Glutamatergic neuron (in vitro differentiated cells): ENCODE measurements around the gene CHCHD5. TPM values are rescaled to one million over a fixed set of nuclear protein-coding genes. Genes with fewer than 3 reads are reported as not detected.

Source experiments
- DNase-seq: peaks from one replicate; pipeline ENCODE4 v3.0.0; 2022
- H3K27ac Mint-ChIP-seq: one replicate; pipeline ENCODE4 v1.8.0; 2020; ENCODE audit warnings: mild to moderate bottlenecking, mixed read lengths, inconsistent platforms; ENCODE audit not compliant: unreplicated experiment
- H3K27me3 Mint-ChIP-seq: one replicate; pipeline ENCODE4 v1.8.0; 2020; ENCODE audit warnings: mild to moderate bottlenecking, moderate library complexity, mixed read lengths, inconsistent platforms; ENCODE audit not compliant: unreplicated experiment
- H3K36me3 Mint-ChIP-seq: one replicate; pipeline ENCODE4 v1.8.0; 2020; ENCODE audit warnings: mild to moderate bottlenecking, mixed read lengths, inconsistent platforms; ENCODE audit not compliant: unreplicated experiment
- H3K4me1 Mint-ChIP-seq: one replicate; pipeline ENCODE4 v1.8.0; 2020; ENCODE audit warnings: mild to moderate bottlenecking, low read depth, mixed read lengths, inconsistent platforms; ENCODE audit not compliant: unreplicated experiment
- H3K4me3 Mint-ChIP-seq: one replicate; pipeline ENCODE4 v1.8.0; 2020; ENCODE audit warnings: mild to moderate bottlenecking, mixed read lengths, inconsistent platforms; ENCODE audit not compliant: unreplicated experiment
- H3K9me3 Mint-ChIP-seq: one replicate; pipeline ENCODE4 v1.8.0; 2020; ENCODE audit warnings: mild to moderate bottlenecking, moderate library complexity, mixed read lengths, inconsistent platforms; ENCODE audit not compliant: unreplicated experiment
- total RNA-seq: library from RNA; stranded (reverse); fragmentation: NEBNext Ultra II Directional; extraction: Animal tissue kit (Norgen Biotek cat#: 25700); gene quantifications from one replicate; pipeline ENCODE4 v1.2.1, GENCODE V29; 2021; ENCODE audit not compliant: unreplicated experiment
- TF ChIP-seq, protein P1 (sequence below): fragments of 200-600 bp; sonication (generic); IDR thresholded peaks from one replicate; pipeline ENCODE4 v1.5.0; 2021; ENCODE audit not compliant: partially characterized antibody, unreplicated experiment

Gene CHCHD5
- total RNA-seq, 1 donor from 2014 or later, result 24.4 TPM

DNA sequence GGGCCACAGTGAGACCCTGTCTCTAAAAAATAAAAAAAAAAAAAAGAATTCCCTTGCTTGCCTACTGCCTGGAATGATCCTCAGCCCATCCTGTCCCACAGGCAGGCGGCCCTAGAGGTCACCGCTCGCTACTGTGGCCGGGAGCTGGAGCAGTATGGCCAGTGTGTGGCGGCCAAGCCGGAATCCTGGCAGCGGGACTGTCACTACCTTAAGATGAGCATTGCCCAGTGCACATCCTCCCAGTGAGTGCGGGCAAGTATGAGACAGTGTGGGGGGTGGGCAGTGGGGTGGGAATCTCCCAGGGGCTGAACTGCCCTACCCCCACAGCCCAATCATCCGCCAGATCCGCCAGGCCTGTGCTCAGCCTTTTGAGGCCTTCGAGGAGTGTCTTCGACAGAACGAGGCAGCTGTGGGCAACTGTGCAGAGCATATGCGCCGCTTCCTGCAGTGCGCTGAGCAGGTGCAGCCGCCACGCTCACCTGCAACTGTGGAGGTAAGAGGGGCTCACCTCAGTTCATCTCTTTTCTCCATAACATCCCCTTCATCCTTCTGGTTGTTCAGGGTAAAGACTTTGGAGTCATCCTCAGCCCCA lies 1.6 kb downstream of the CHCHD5 start:
- H3K36me3 Mint-ChIP-seq, result peaks cover 4% of the 10 kb centered on the region
- peaks cover 12% of the 10 kb centered on the region for H3K4me1 Mint-ChIP-seq
- no peak overlapping the region for H3K27ac Mint-ChIP-seq
- H3K27me3 Mint-ChIP-seq, result peaks cover 3% of the 10 kb centered on the region
- no peak for DNase-seq
- no peak overlapping the region for H3K4me3 Mint-ChIP-seq
- H3K9me3 Mint-ChIP-seq, result peaks cover 14% of the 10 kb centered on the region
- TF ChIP-seq, protein P1, sequence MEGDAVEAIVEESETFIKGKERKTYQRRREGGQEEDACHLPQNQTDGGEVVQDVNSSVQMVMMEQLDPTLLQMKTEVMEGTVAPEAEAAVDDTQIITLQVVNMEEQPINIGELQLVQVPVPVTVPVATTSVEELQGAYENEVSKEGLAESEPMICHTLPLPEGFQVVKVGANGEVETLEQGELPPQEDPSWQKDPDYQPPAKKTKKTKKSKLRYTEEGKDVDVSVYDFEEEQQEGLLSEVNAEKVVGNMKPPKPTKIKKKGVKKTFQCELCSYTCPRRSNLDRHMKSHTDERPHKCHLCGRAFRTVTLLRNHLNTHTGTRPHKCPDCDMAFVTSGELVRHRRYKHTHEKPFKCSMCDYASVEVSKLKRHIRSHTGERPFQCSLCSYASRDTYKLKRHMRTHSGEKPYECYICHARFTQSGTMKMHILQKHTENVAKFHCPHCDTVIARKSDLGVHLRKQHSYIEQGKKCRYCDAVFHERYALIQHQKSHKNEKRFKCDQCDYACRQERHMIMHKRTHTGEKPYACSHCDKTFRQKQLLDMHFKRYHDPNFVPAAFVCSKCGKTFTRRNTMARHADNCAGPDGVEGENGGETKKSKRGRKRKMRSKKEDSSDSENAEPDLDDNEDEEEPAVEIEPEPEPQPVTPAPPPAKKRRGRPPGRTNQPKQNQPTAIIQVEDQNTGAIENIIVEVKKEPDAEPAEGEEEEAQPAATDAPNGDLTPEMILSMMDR, result no peak

DNA sequence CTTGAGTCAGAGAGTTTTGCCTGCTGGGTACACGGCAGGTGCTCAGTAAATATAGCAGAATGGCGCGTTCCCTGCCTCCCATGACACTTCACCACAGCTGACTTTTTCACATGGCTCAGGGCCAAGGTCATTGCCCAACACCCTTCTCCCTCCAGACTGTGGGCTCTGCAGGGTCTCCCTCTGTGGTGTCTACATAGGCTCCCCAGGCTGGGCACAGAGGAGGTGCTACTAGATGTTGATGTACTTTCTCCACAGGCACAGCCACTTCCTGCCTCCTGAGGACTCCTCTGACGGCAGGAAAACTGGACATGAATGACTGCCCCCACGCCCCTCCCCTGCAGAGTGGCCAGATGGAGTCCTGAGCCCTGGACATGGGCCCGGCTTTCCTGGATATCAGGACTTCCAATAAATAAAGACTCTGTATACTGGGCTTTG lies 4.2 kb downstream of the CHCHD5 start:
- H3K27ac Mint-ChIP-seq, result no peak overlapping the region
- H3K4me1 Mint-ChIP-seq, result peaks cover 8% of the 10 kb centered on the region
- TF ChIP-seq, protein P1, result no peak
- no peak overlapping the region for H3K4me3 Mint-ChIP-seq
- H3K27me3 Mint-ChIP-seq, result peaks cover 4% of the 10 kb centered on the region
- H3K9me3 Mint-ChIP-seq, result peaks cover 12% of the 10 kb centered on the region
- DNase-seq, result no peak
- H3K36me3 Mint-ChIP-seq, result peaks cover 4% of the 10 kb centered on the region

DNA sequence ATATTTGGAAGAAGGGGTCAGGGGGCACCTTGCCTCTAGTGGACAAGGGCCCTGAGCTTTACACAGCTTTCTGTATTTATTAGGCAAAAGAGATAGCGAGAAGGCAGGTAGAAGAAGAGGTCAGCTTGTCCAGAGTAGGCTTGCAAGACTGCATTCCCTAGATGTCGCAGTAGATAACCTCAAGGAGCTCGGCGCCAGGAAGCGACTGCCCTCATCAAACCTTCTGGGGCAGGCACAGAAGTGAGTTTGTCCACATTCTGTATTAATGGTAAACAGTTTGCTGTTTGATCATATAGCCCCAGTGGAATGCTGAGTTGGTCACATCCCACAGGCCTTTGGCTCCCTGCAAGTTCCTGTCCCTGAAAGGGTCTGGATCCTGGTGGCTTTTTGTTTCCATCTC lies 7.0 kb downstream of the CHCHD5 start:
- peaks cover 3% of the 10 kb centered on the region for H3K36me3 Mint-ChIP-seq
- no peak for DNase-seq
- H3K27ac Mint-ChIP-seq, result no peak overlapping the region
- H3K4me1 Mint-ChIP-seq, result peaks cover 3% of the 10 kb centered on the region
- no peak overlapping the region for H3K4me3 Mint-ChIP-seq
- H3K27me3 Mint-ChIP-seq, result peaks cover 2% of the 10 kb centered on the region
- TF ChIP-seq, protein P1, result no peak
- peaks cover 3% of the 10 kb centered on the region for H3K9me3 Mint-ChIP-seq

DNA sequence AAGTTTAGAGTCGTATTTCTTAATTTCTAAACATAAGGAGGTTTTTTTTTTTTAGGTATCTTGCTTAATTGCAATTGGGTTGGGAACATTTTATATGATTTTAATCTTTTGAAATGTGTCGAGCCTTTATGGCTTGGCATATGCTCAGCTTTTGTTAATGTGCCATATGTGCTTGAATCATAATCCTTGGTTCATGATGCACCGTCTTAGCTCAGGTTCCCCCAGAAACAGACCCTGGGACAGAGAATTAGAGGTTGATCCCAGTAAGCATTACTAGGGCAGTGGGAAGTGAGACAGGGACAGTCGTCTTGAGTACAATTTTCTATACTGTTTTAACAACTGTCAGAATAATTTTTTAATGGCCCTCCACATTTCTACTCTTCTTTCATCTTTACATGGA lies 9.3 kb downstream of the CHCHD5 start:
- DNase-seq, result no peak
- H3K9me3 Mint-ChIP-seq, result no peaks in the 10 kb centered on the region
- TF ChIP-seq, protein P1, result no peak
- H3K4me3 Mint-ChIP-seq, result no peak overlapping the region
- peaks cover 2% of the 10 kb centered on the region for H3K27me3 Mint-ChIP-seq
- H3K27ac Mint-ChIP-seq, result no peak overlapping the region
- H3K36me3 Mint-ChIP-seq, result no peaks in the 10 kb centered on the region
- H3K4me1 Mint-ChIP-seq, result no peaks in the 10 kb centered on the region

DNA sequence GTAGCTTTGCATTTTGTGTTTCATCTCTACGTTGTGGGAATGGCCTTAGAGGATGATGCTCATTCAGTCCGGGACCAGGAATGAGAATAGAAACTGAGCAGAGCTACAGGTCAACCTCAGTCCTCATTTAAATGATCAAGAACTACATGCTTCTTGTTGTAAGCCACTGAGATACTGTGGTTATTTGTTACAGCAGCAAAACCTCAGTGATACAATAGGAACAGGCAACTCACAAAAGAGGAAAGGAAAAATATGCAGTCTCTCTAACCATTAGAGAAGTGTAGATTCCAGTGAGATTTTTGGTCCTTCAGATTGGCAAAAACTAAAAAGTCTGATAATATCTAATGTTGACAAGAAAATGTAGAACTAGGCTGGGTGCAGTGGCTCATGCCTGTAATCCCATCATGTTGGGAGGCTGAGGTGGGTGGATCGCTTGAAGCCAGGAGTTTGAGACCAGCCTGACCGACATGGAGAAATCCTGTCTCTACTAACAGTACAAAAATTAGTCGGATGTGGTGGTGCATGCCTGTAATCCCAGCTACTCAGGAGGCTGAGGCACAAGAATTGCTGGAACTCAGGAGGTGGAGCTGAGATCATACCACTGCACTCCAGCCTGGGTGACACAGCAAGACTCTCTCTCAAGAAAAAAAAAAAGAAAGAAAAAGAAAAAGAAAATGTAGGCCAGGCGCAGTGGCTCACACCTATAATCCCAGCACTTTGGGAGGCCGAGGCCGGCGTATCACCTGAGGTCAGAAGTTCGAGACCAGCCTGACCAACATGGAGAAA lies 13.3 kb downstream of the CHCHD5 start:
- Mint-ChIP-seq H3K4me1 (no peaks in the 10 kb centered on the region), H3K36me3 (no peaks in the 10 kb centered on the region), H3K27me3 (no peaks in the 10 kb centered on the region), H3K27ac (no peak overlapping the region), H3K9me3 (peaks cover 2% of the 10 kb centered on the region), H3K4me3 (no peak overlapping the region)
- no peak for DNase-seq
- TF ChIP-seq, protein P1, result no peak
